ENCODE data around the gene ERICH6.

Gene ERICH6

DNA sequence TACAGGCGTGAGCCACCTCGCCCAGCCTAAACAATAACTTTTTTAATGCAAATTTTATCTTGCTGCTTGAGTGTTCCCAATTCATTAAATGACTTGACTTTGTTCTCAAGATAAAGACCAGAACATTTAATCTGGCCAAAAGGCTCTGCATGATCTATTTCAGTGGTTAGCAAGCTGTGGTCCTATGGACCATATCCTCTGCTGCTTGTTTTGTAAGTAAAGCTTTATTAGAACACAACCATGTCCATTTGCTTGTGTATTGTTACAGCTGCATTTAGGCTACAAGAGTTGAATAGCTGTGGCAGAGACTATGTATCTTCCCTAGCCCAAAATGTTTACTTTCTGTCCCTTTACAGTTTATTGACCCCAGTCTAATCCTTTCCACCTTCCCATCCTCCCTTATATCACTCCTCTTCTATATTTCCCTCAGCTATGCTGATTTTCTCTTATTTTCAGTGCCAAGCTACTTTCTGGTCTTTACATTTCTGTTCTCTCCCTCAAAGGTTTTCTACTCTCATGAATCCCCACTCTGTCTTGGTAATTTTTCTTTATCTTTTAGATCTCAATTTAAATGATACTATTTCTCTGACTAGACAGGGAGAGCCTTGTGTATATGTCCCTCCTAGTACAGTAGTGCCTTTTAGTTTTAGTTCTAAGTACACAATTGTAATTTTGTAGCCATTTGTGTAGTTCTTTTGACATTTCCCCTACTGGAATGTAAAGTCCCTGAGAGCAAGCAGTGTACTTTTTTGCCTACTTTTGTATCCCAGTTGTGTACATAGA lies 77.4 kb downstream of the ERICH6 start:
- TF ChIP-seq, protein P1, sequence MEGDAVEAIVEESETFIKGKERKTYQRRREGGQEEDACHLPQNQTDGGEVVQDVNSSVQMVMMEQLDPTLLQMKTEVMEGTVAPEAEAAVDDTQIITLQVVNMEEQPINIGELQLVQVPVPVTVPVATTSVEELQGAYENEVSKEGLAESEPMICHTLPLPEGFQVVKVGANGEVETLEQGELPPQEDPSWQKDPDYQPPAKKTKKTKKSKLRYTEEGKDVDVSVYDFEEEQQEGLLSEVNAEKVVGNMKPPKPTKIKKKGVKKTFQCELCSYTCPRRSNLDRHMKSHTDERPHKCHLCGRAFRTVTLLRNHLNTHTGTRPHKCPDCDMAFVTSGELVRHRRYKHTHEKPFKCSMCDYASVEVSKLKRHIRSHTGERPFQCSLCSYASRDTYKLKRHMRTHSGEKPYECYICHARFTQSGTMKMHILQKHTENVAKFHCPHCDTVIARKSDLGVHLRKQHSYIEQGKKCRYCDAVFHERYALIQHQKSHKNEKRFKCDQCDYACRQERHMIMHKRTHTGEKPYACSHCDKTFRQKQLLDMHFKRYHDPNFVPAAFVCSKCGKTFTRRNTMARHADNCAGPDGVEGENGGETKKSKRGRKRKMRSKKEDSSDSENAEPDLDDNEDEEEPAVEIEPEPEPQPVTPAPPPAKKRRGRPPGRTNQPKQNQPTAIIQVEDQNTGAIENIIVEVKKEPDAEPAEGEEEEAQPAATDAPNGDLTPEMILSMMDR (conservative IDR thresholded peaks at IDR 0.05) = no peak
- no peak overlapping the region for H3K27ac ChIP-seq

DNA sequence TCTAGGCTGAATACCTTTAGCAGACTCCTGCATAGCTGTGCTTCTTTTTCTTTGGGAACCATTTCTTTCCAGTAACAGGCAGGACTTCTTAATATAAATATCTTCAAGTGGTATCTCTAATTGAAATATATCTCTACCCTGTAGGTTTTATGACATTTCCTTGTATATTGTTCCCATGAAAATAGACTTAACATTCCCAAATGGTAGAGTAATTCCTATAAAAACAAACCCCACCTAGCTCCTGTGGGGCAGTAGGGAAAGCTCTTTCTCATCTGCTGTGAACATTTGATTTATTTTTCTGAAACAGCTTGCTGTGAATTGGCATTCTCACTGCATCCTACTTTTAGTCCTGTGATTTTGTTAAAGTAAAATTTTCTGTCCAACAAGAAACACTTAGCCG lies 79.8 kb downstream of the ERICH6 start:
- H3K27ac ChIP-seq = peak overlapping the region; percentile 20; the same call in 1 of the 2 replicates
- TF ChIP-seq, protein P1 (conservative IDR thresholded peaks at IDR 0.05) = no peak

DNA sequence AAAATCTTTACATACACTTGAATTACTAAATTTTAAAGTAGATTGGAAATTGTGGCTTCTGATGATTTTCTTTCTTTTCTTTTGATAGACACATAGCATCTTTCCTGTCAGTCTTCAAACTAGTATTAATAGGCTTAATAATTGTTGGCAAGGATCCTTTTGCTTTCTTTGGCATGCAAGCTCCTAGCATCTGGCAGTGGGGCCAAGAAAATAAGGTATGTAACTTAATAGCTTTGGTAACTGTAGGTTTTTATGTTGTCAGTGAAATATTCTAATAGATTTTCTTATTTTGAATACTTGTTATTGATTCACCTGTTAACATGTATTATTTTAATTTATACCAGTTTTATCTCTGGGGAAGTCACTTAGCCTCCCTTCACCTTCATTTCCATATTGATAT lies 80.8 kb downstream of the ERICH6 start:
- H3K27ac ChIP-seq = peak overlapping the region; percentile 20; the same call in 1 of the 2 replicates

DNA sequence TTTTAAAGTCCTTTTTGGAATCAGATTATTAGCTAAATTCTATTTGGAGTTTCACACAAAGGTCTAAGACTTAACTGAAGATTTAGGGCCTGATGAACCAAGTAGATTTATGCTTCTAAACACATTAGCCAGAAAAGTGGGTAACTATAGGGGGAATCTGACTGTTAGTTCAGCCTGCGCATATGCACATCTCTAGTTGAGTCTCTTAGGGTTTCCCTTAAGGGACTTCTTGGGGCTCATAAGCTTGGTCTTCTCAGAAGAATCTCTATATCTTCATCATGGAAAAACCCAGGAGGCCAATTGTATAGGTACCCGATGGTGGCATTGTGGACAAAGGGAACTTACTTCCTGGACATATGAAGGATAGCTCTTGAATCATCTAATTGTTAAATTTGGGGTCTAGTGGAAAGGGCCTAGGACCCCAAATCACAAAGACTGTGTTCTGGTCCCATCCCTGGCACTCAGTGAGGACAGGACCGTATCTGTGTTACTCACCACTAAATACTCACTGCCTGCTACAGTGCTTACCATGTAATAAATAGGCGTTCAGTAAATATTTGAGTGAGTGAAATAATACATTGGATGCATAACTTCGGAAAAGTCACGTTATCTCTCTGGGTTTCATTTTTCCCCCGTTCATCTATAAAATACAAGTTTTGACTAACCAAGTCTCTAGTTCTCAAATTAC lies 83.6 kb downstream of the ERICH6 start:
- TF ChIP-seq, protein P1 (conservative IDR thresholded peaks at IDR 0.05) = no peak
- H3K27ac ChIP-seq = no peak overlapping the region

DNA sequence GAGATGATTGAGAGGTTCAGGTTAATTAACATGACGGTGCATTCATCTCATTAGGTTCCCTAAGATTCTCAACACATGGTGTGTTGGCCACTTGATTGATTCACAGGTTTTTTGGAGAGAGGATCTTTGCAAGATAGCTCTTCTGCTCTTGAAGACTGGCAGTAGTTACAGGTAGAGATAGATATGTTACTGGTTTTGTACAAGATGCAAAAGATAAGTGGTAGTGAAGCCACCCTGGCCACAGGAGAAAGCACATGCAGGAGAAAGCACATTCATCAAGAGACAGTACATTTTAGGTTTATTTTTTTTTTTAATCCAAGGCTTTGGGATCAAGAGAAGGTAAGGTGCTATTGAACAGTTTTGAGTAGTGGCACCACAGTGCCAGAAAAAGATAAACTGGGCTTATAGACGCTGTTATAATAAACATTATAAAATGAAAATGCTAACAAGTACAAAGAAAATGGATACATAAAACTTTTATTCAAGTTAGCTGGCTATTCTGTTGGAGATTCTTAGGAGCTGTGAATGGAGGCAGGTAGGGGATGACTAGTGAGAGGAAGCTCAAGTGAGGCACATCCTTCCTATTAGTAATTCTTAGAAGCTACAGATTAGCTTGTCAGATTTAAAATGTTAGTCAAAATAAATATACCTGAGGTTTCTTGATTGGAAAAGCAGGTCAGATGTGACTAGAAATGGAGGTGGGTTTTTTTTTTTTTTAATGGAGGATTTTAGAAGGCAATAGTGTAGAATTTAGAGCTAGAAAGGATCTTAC lies 89.8 kb downstream of the ERICH6 start:
- TF ChIP-seq, protein P1 (conservative IDR thresholded peaks at IDR 0.05) = no peak
- no peak overlapping the region for H3K27ac ChIP-seq

DNA sequence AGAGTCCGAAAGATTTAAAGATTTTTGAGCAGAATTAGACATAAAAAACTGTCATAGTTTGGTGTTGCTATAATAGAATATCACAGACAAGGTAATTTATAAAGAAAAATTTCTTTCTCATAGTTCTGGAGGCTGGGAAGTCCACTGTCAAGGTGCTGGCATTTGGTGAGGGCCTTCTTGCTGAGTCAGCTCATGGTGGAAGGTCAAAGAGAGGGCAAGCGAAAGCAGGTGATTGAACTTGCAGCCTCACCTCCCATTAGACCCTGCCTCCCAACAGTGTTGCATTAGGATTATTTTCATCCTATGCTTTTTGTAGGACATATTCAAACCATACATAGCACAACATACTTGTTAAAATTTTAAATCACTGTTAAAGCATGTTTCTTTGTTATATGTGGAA lies 90.7 kb downstream of the ERICH6 start:
- TF ChIP-seq, protein P1 (conservative IDR thresholded peaks at IDR 0.05) = no peak
- no peak overlapping the region for H3K27ac ChIP-seq

DNA sequence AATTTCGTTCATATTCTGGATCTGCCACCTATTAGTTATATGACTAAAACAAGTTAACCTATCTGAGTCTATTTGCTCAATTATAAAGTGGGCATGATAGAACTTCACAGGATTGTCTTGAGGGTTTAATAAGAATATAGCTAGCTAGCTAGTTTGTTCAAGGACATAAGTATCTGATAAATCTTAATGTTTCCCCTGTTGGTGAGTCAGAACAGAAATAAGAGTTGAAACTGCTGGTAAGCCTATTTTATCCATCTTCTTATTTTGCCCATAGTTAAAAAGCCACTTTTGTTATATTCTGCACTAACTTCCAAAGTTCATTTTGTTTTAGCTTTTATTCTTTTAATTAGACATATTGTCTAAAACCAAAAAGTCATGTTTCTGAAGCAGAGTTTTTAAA lies 91.2 kb downstream of the ERICH6 start:
- TF ChIP-seq, protein P1 (conservative IDR thresholded peaks at IDR 0.05) = no peak
- no peak overlapping the region for H3K27ac ChIP-seq
